Hippocampal formation (tissue), 2 donors: ENCODE measurements around the gene CRYL1.
A peak's percentile ranks its signal among the peaks of the same experiment; 100 is the strongest.

ENCODE experiments used
- DNase-seq, 2 donors: peaks; one replicate each; lab custom pipeline; 2025; lab: John Stamatoyannopoulos, UW

CRYL1 gene

DNA sequence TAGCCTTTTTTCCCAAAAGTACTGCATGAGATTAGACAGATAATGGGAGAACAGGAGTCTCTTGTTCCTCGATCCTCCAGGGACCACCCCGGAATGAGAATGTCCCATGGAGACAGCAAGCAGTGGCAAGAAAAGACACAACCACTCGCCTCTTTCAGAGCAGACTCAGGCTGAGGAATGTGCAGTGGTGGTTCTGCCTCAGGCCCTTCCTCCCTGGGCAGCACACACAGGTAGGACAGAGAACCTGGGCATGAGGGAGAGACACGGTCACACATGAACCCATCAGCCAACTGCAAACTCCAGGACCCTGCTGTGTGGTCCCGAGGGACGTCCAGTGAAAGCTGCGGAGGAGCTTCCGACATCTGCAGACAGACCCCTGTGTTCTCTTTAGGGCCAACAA is 31.0 kb downstream of the CRYL1 start:
- no peak for DNase-seq

DNA sequence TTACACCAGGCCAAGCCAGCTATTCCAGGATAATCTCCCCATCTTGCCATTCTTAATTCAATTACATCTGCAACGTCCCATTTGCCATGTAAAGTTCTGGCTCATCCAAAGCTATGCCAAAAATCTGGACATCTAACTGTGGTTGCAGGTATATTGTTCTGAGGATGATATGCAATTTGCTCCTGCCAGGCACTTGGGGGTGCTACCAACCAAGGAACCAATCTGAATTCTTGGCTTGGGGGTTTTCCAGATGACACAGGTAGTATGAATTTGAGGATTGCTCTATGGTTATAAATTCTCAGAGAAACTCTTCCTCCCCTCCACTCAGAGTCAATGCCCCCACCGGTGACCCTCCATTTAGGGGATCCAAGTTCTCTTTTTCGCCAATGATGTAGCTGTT is 33.0 kb downstream of the CRYL1 start:
- peak in 1 of 2 donors; percentile 4 for DNase-seq

DNA sequence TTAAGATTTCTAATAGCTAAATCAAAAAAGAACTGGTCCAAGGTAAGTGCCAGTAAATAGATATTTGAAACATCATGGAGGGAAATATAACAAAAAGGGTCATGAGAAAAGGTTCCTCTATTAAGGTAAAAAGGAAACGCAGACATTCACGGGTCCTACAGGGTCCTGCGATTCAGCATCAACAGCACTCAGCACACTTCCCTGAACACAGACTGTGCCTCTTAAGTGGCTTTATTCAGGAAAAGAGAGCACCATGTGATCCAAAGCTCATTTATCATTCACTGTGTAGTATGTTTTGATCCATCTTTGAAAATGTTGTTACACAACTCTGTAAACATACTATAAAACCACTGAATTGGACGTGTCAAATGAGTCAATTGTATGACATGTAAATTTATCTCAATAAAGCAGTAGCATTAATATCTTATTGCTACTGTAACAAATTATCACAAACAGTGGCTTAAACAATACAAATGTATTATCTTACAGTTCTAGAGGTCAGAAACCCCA is 33.7 kb downstream of the CRYL1 start:
- DNase-seq: no peak

DNA sequence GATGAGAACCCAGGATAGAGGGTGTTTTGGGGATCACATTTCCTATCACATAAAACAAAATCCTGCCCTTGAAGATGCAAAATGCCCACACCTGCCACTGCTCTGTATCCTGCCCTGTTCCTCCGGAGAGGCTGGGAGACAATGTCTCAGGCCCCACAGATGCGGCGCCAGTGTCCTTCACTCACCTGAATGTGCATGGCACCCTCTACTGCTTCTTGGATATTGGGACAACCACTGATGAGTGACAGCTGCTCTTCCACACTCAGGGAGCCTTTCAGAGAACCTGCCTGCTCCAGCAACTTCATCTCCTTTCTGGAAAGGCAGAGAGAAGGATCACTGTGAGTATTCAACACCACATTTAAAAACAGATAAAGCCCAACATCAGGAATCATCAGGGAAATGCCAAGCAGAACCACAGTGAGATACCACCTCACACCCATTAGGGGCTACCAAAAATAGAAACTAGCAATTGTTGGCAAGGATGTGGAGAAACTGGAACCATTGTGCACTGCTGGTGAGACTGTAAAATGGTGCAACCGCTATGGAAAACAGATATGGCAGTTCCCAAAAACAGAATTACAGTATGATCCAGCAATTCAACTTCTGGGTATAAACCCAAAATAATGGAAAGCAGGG is 36.4 kb downstream of the CRYL1 start:
- peak in 1 of 2 donors; percentile 48 for DNase-seq

DNA sequence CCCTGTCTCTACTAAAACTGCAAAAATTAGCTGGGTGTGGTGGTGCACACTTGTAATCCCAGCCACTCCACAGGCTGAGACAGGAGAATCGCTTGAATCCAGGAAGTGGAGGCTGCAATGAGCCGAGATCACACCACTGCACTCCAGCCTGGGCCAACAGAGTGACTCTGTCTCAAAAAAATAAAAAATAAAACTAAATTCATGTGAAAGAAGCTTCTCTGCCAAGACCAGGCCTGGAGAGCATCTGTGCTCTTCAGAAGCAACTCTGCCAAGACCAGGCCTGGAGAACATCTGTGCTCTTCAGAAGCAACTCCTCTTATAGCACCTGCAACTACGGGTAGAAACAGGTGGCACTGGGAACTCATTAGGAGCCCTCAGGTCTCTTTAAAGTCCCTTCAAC is 37.7 kb downstream of the CRYL1 start:
- DNase-seq: no peak

DNA sequence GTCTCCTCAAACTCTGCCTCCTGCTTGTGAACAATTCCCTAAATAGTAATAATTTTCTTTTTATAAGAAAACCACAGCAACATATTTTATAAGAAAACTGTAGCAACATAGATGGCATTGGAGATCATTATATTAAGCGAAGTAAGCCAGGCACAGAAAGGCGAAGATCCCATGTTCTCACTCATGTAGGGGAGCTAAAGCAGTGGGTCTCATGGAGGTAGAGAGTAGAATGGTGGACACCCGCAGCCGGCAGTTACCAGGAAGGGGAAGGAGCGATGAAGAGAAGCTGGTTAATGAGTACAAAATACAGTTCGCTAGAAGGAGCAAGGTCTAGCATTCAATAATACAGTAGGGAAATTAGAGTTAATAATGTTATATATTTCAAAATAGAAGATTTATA is 42.9 kb downstream of the CRYL1 start:
- DNase-seq: no peak

DNA sequence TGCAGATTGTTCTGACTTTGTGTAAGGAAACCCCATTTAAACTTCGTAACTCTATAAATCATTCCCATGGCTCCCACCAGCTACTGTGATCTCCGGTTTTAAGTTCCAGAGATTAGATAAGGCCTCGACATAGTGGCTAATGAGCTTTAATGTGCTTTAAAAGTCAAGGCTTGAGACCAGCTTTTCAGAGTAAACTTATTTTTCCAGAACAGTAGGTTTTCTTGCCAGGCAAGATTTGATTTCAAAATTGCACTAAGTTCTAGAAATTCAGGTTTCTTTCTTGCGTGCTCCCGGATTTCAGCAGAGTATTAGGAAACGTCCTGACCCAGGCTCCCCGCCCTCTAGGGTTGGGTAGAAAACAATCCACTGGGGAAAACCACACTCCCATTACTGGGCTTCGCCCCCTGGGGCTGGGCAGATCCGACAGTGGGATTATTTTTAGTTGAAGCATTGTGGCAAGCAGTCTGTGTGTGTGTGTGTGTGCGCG is 43.3 kb downstream of the CRYL1 start:
- DNase-seq: no peak

DNA sequence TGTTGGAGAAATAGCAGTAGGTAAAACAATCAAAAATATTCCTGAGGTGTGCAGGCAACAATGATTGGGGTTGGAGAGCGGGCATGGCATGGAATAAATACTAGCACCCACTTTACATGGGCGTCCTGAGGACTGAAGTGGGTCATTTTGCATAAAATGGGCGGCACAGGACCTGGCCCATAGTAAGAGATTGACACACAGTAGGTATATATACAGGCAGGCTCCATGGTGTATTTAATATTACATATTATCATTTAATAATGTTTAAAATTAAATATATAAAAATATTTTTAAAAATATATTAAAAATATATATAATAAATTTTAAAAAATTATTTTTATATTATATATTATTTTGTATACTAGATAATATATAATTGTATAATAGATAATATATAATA is 48.3 kb downstream of the CRYL1 start:
- DNase-seq: no peak

DNA sequence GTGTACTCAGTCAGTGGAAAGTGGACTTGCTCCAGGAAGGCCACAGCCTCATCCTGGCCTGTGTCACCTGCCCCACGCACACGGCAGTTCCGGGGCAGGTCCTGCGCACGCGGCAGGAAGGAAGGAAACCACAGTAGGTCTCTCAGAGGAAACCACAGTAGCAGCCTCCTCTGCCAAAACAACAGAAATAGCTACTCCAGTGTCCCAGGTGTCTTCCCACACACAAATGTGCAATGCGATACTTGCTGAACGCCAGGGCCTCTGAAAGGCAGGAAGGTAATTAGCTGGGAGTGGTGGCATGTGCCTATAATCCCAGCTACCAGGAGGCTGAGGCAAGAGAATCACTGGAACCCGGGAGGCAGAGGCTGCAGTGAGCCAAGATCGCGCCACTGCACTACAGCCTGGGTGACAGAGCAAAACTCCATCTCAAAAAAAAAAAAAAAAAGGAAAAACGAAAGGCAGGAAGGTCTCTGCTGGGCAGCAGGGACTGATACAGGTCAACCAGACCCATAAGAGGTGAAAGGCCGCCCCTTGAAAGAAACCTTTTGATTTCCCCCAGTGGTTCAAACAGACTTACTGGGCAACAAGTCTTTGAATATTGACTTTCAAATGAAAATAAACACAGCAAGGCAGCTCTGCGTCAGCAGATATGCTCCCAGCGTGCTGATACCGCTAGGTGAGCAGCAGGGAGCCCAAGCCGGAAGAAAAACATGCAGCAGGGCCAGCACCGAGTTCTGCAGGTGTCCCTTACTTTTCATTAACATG is 49.5 kb downstream of the CRYL1 start:
- no peak for DNase-seq

DNA sequence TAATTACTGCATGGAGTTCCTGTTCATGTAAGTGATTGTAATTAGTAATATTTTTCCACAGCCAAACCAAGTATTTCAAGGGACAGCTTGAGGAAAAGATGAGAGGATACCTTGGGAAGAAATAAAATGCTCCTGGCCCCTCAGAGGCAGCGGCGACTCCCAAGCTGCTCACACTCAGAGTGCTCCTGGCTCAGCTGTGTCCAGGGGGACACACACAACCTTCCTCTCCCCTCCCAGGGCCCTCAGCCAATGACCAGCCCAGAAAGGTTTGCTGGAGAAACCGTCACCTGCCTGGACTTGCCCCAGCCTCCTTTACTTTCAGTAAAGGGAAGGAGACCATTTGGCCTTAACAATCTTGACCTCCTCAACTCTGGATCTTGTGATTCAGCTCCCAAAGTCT is 51.1 kb downstream of the CRYL1 start:
- no peak for DNase-seq

DNA sequence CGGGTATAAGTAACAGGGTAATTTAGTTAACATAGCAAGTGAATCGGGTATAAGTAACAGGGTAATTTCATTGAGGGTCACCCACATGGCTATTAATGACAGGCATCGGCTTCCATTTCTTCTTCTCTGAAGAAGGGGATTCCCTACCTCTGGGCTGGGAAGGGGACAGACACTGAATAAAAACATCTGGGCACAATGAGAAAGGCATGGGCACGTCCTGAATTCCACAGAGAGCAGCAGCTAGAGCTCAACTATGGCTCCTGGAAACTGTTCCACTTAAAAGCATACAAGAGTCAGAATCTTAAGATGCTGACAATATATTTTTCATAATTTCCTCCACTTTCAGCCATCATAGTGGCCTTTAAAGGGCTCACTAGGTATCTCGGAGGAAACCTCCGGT is 51.8 kb downstream of the CRYL1 start:
- no peak for DNase-seq

DNA sequence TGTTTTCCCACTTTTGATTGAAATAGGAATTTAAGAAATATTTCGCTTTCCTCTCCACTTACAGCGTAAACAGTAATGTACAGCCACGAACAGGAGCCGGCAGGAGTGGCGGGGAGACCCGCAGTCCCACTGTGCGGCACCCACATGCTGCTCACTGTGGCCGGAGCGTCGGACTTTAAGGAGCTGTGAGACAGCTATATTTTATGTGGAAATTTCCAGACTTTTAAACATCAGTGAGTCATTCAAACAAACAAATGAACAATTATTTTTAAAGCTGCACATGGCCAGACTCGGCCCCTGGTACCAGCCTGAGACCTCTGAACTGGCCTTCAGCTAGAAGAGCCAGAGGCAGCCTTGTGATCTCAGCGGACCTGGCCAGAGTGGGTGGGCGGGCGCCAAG is 52.5 kb downstream of the CRYL1 start:
- peak in 1 of 2 donors; percentile 7 for DNase-seq

DNA sequence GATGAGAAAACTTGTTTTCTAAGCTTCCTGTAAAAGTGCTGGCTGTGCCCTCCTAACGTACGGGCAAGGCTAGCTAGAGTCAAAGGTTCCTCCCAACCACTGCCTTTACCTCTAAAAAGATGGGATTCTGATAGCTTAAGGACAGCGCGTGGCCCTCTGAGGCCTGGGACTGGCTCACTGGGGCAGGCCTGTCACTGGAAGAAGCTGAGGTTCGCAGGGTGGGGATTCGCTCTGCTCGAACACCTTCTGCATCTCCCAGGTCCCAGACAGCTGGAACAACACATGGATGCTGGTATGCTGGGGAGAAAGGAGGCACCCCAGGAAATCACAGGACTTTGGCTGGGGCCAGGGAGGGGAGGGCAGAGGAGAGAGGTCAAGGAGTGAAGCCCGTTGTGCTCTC is 53.1 kb downstream of the CRYL1 start:
- no peak for DNase-seq

DNA sequence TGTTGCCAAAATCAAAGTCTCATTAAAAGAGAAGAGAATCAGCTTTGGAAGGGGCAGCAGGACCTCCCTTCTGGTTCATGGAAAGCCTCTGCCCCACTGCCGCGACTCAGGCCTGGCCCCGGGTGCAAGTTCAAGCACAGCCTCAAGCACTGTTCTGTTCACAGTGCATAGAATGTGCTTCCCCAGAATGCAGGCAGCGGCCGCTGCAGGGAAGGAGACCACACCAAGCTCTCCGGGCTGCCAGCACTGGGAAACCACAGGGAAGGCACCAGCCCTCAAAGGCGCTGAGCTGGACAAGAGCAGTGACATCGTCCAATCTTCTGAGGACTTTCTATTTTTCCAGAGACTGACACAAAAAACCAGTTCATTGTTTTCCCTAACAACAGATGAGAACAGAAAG is 55.5 kb downstream of the CRYL1 start:
- no peak for DNase-seq

DNA sequence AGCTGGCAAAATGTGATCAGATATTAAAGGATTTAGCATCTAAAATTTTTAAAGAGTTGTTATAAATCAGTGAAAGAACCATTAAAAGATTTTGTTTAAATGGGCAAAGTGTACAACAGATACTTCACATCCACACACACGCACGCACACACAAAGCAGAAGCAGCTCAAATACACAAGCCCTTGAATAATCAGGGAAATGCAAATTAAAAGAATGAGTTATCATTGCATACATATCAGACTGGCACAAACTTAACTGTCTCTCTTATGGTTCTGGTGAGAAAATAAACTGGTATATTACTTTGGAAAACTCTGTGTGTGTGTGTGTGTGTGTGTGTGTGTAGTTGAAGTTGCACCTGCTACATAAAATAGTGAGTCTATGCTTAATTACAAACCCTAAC is 59.3 kb downstream of the CRYL1 start:
- DNase-seq: no peak

DNA sequence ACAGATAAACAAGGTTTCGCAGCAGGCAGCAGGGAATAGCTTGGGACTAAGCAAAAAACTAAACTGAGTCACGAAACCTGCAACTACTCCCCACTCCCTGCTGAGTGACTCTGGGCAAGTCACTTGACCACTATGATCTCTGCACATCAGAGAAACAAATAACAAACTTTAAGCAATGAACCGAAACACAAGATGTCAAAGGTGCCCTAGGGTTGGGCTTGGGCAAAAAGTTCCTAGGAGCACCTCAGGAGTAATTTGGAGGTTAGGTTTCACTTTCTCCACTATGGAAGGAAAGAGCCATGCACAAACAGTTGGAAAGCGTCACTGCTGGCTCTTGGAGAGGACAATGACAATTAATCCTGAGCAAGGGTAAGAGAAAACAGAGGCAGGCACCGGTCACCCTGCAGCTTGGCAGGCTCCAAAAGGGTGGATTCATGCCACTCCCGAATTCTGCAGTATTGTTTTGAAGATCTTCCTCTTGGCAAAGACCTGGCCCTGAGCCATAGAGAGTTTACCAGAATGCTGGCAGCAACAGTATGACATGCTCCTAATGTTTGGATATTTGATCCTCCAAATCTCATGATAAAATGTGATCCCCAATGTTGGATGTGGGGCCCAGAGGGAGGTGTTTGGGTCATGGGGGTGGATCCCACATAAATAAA is 60.3 kb downstream of the CRYL1 start:
- no peak for DNase-seq

DNA sequence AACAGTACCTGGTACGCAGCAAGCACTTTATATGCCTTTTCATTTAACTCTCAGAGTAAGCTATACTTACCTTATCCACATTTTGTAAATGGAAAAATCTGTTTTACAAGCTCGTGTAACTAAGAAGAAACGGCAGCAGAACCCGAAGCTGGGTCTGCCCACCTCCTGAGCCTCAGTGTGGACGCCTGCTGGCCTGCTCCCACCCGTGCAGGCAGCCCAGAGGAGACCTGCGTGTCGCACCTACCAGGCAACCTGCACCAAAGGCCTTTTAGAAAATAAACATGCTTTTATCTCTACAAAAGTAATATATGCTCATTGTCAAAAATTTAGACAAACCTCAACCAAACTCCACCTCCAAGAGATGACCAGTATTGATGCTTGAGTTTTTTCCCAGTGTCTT is 62.7 kb downstream of the CRYL1 start:
- DNase-seq: no peak

DNA sequence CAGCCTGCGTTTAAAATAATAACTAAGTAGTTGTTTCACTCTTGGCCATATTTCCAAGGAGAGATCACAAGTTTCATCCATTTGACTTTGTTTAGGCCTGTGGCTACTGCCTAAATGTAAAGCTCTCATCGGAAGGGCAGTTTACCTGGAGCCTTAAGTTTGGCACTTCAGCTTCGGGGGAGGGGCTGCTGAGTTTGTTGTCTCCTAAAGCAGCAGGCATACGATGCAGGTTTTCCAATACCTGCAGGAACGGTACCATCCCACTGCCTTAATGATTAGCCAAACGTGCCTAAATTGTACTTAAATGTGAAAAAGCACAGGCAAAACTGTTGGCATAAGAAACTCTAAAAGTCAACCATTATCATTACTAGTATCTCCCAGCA is 63.1 kb downstream of the CRYL1 start:
- DNase-seq: no peak

DNA sequence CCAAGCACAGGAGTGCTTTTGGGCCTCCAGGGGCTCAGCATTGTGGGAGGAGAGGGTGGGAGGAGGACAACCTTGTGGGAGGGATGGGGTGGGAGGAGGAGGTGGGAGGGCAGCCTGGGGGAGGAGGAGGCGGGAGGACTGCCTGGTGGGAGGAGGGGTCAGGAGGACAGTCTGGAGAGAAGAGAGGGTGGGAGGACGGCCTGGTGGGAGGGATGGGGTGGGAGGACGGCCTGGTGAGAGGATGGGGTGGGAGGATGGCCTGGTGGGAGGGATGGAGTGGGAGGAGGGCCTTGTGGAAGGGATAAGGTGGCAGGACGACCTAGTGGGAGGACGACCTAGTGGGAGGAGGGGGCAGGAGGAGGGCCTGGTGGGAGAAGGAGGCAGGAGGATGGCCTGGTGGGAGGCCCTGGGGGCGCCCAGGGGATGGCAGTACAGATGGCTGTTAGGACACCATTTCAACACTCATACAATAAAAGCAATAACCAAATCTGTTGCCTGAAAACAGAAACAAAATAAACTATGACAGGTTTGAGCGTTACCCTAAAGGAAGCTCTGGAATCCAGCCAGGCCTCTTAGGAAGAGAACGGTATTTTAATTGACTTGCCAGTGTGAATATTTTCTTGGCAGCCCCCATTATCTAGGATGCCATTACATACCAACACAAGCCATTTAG is 63.7 kb downstream of the CRYL1 start:
- no peak for DNase-seq

DNA sequence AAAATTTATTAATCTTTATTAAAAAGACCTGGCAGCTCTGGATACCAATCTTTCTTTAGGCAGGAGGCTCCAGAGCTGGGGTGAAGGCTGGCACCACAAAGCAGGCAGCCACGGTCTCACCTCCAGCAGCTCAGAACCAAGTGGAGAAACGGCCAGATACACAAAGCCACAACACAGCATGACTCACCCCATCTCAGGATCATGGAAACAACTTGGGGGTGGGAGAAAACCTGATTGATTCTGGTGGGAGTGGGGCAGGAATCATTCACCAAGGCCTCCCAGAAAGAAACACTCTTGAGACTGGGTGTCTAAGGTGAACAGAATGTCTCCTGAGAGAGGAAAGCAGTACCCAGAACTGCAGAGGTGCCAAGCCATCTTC is 64.2 kb downstream of the CRYL1 start:
- DNase-seq: no peak

DNA sequence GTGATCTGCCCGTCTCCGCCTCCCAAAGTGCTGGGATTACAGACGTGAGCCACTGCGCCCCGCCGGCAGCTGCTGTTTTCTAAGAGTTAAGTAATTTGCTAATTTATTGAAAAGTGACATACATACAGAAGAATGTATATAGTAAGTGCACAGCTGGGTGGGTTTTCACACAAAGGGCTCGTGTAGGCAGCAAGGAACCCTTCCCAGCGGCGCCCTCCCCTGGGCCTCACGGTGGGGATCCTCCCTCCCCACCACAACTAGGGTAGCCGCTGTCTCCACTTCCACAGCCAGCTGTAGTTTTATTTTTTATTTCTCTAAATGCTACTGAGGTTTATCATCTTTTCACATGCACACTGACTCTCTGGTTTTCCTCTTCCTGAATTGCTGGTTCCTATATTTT is 64.9 kb downstream of the CRYL1 start:
- no peak for DNase-seq

DNA sequence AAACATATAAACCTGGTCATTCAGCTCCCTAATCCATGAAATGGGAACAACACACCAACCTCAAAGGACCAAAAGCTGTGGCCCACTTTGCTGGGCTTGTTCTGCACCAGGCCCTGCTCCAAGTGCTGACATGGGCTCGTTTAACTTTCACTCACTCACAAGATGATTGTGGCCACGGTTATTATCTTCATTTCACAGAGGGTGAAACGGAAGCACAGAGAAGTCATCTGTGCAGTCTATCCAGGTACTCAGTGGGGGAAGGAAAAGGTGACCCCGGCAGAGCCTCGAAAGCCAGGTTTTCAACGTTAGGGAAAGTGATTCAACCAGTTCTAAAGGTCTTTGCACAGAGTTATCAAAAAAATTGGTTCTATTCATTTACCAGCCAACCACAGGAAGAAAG is 68.0 kb downstream of the CRYL1 start:
- no peak for DNase-seq

DNA sequence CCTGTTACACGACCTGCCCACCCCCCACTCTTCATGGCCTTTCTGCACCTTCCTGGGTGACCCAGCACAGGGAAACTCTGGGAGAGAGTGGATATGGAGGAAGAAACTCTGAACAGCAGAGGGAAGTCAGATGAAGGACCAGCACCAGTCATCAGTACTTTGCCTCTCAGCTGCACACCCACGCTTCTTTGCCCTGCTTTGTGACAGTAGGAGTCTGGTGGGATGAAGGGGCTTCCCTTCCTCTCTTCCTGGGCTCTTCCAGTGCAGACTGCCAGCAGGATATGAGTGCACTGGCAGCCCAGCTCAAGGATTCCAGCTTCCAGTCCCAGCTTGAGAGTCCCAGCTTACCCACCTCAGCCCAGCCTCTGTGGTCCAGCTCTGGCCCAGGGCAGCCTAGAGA is 68.9 kb downstream of the CRYL1 start:
- DNase-seq: no peak
